ENCODE results near the gene ADAMTS1.

DNA sequence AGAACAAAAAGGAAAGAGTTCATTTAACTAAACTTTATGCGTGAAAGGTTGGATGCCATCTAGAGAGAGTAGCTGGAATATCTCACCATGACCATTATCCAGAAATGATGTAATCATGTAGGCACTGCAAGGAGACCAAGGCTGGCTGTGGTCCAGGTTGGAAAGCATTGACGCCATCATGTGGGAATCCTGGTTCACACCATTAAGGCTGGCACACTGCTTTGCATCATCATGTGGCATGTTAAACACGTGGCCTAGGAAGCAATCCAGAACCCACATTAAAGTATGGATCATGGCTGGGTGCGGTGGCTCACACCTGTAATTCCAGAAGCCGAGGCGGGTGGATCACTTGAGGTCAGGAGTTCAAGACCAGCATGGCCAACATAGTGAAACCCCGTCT, 4.3 kb downstream of the ADAMTS1 start:
- TF ChIP-seq, protein P1, sequence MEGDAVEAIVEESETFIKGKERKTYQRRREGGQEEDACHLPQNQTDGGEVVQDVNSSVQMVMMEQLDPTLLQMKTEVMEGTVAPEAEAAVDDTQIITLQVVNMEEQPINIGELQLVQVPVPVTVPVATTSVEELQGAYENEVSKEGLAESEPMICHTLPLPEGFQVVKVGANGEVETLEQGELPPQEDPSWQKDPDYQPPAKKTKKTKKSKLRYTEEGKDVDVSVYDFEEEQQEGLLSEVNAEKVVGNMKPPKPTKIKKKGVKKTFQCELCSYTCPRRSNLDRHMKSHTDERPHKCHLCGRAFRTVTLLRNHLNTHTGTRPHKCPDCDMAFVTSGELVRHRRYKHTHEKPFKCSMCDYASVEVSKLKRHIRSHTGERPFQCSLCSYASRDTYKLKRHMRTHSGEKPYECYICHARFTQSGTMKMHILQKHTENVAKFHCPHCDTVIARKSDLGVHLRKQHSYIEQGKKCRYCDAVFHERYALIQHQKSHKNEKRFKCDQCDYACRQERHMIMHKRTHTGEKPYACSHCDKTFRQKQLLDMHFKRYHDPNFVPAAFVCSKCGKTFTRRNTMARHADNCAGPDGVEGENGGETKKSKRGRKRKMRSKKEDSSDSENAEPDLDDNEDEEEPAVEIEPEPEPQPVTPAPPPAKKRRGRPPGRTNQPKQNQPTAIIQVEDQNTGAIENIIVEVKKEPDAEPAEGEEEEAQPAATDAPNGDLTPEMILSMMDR (tag by site-specific recombination; IDR thresholded peaks at IDR 0.05): peak; percentile 69
- TF ChIP-seq ZBTB20 (tag by site-specific recombination; IDR thresholded peaks at IDR 0.05): no peak; the same call in 1 of the 2 replicates
- TF ChIP-seq SP3 (tag by site-specific recombination; IDR thresholded peaks at IDR 0.05): 0 out of 2 replicates have a peak, but pooled peaks have one; percentile 35
- TF ChIP-seq, protein P2, sequence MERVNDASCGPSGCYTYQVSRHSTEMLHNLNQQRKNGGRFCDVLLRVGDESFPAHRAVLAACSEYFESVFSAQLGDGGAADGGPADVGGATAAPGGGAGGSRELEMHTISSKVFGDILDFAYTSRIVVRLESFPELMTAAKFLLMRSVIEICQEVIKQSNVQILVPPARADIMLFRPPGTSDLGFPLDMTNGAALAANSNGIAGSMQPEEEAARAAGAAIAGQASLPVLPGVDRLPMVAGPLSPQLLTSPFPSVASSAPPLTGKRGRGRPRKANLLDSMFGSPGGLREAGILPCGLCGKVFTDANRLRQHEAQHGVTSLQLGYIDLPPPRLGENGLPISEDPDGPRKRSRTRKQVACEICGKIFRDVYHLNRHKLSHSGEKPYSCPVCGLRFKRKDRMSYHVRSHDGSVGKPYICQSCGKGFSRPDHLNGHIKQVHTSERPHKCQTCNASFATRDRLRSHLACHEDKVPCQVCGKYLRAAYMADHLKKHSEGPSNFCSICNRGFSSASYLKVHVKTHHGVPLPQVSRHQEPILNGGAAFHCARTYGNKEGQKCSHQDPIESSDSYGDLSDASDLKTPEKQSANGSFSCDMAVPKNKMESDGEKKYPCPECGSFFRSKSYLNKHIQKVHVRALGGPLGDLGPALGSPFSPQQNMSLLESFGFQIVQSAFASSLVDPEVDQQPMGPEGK (tag by site-specific recombination; IDR thresholded peaks at IDR 0.05): no peak
- no peak for TF ChIP-seq YY1 (tag by site-specific recombination; IDR thresholded peaks at IDR 0.05)
- TF ChIP-seq ZNF214 (tag by site-specific recombination; IDR thresholded peaks at IDR 0.05; ENCODE audit: borderline replicate concordance): no peak
- TF ChIP-seq, protein P3, sequence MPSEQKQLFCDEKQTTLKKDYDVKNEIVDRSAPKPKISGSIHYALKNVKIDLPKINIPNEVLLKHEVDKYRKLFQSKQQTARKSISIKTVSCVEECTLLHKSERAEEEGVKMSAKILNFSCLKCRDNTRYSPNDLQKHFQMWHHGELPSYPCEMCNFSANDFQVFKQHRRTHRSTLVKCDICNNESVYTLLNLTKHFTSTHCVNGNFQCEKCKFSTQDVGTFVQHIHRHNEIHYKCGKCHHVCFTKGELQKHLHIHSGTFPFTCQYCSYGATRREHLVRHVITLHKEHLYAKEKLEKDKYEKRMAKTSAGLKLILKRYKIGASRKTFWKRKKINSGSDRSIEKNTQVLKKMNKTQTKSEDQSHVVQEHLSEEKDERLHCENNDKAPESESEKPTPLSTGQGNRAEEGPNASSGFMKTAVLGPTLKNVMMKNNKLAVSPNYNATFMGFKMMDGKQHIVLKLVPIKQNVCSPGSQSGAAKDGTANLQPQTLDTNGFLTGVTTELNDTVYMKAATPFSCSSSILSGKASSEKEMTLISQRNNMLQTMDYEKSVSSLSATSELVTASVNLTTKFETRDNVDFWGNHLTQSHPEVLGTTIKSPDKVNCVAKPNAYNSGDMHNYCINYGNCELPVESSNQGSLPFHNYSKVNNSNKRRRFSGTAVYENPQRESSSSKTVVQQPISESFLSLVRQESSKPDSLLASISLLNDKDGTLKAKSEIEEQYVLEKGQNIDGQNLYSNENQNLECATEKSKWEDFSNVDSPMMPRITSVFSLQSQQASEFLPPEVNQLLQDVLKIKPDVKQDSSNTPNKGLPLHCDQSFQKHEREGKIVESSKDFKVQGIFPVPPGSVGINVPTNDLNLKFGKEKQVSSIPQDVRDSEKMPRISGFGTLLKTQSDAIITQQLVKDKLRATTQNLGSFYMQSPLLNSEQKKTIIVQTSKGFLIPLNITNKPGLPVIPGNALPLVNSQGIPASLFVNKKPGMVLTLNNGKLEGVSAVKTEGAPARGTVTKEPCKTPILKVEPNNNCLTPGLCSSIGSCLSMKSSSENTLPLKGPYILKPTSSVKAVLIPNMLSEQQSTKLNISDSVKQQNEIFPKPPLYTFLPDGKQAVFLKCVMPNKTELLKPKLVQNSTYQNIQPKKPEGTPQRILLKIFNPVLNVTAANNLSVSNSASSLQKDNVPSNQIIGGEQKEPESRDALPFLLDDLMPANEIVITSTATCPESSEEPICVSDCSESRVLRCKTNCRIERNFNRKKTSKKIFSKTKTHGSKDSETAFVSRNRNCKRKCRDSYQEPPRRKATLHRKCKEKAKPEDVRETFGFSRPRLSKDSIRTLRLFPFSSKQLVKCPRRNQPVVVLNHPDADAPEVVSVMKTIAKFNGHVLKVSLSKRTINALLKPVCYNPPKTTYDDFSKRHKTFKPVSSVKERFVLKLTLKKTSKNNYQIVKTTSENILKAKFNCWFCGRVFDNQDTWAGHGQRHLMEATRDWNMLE (tag by site-specific recombination; conservative IDR thresholded peaks at IDR 0.05; ENCODE audit: low read depth): no peak
- TF ChIP-seq, protein P4, sequence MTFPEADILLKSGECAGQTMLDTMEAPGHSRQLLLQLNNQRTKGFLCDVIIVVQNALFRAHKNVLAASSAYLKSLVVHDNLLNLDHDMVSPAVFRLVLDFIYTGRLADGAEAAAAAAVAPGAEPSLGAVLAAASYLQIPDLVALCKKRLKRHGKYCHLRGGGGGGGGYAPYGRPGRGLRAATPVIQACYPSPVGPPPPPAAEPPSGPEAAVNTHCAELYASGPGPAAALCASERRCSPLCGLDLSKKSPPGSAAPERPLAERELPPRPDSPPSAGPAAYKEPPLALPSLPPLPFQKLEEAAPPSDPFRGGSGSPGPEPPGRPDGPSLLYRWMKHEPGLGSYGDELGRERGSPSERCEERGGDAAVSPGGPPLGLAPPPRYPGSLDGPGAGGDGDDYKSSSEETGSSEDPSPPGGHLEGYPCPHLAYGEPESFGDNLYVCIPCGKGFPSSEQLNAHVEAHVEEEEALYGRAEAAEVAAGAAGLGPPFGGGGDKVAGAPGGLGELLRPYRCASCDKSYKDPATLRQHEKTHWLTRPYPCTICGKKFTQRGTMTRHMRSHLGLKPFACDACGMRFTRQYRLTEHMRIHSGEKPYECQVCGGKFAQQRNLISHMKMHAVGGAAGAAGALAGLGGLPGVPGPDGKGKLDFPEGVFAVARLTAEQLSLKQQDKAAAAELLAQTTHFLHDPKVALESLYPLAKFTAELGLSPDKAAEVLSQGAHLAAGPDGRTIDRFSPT (tag by site-specific recombination; IDR thresholded peaks at IDR 0.05): peak; percentile 90
- TF ChIP-seq, protein P5, sequence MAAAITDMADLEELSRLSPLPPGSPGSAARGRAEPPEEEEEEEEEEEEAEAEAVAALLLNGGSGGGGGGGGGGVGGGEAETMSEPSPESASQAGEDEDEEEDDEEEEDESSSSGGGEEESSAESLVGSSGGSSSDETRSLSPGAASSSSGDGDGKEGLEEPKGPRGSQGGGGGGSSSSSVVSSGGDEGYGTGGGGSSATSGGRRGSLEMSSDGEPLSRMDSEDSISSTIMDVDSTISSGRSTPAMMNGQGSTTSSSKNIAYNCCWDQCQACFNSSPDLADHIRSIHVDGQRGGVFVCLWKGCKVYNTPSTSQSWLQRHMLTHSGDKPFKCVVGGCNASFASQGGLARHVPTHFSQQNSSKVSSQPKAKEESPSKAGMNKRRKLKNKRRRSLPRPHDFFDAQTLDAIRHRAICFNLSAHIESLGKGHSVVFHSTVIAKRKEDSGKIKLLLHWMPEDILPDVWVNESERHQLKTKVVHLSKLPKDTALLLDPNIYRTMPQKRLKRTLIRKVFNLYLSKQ (tag by site-specific recombination; IDR thresholded peaks at IDR 0.05; ENCODE audit: borderline replicate concordance): no peak
- TF ChIP-seq, protein P6, sequence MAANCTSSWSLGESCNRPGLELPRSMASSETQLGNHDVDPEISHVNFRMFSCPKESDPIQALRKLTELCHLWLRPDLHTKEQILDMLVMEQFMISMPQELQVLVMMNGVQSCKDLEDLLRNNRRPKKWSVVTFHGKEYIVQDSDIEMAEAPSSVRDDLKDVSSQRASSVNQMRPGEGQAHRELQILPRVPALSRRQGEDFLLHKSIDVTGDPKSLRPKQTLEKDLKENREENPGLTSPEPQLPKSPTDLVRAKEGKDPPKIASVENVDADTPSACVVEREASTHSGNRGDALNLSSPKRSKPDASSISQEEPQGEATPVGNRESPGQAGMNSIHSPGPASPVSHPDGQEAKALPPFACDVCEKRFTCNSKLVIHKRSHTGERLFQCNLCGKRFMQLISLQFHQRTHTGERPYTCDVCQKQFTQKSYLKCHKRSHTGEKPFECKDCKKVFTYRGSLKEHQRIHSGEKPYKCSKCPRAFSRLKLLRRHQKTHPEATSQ (tag by site-specific recombination; IDR thresholded peaks at IDR 0.05): no peak

All from HEK293 (cell line).